GM19238 (cell line): ENCODE data around the gene ANXA2R.
A peak's percentile ranks its signal among the peaks of the same experiment; 100 is the strongest.
"Not testable (repeated sequence)": the region's sequence is repeated elsewhere in the genome, so short reads cannot be mapped to it uniquely, and the experiment has no call there.

Source experiments
- DNase-seq: peaks from one replicate; pipeline ENCODE4 v3.0.0; 2011; ENCODE audit warnings: low spot score; ENCODE audit not compliant: insufficient read length

ANXA2R gene

GRCh38 chr5:43040287-43041098 lies at the start of gene ANXA2R:
ANXA2R (minus strand) TSS chr5:43040319; CDS start chr5:43040046, 273 bp downstream.
- no peak for DNase-seq

- not testable (repeated sequence) for DNase-seq
These were observed 46.2 kb upstream of the ANXA2R start for GRCh38 chr5:43086118-43086908.

- no peak for DNase-seq
These were observed 45.3 kb upstream of the ANXA2R start for GRCh38 chr5:43085453-43085852.

GRCh38 chr5:43084468-43084867 lies 44.3 kb upstream of the ANXA2R start:
- DNase-seq = not testable (repeated sequence)

GRCh38 chr5:43081345-43081744 lies 41.2 kb upstream of the ANXA2R start:
- not testable (repeated sequence) for DNase-seq

- no peak for DNase-seq
These were observed 38.8 kb upstream of the ANXA2R start for GRCh38 chr5:43078956-43079355.

GRCh38 chr5:43077446-43078191 lies 37.5 kb upstream of the ANXA2R start:
- not testable (repeated sequence) for DNase-seq

- no peak for DNase-seq
These were observed 35.5 kb upstream of the ANXA2R start for GRCh38 chr5:43075319-43076293.

GRCh38 chr5:43074987-43075318 lies 34.8 kb upstream of the ANXA2R start:
- DNase-seq = no peak

- DNase-seq = peak; percentile 12
These were observed 33.8 kb upstream of the ANXA2R start for GRCh38 chr5:43073597-43074546.

- not testable (repeated sequence) for DNase-seq
These were observed 29.2 kb upstream of the ANXA2R start for GRCh38 chr5:43069401-43069720.

- no peak for DNase-seq
These were observed 27.9 kb upstream of the ANXA2R start for GRCh38 chr5:43068037-43068436.

- DNase-seq = no peak
These were observed 27.0 kb upstream of the ANXA2R start for GRCh38 chr5:43066799-43067741.

- no peak for DNase-seq
These were observed 26.1 kb upstream of the ANXA2R start for GRCh38 chr5:43065948-43066798.

- no peak for DNase-seq
These were observed 25.3 kb upstream of the ANXA2R start for GRCh38 chr5:43065387-43065947.

GRCh38 chr5:43063721-43064171 lies 23.6 kb upstream of the ANXA2R start:
- no peak for DNase-seq
